CD4-positive, alpha-beta T cell (primary cell): ENCODE results near the gene KAT2A. TPM values are rescaled to one million over a fixed set of nuclear protein-coding genes. Genes with fewer than 3 reads are reported as not detected.

Experiments used
- ATAC-seq: fragments of 200-7000 bp; cut with Tn5 transposase; one replicate; pipeline ENCODE4 v1.10.0; 2022; ENCODE audit warnings: mild to moderate bottlenecking; ENCODE audit not compliant: poor library complexity
- CTCF ChIA-PET: fragments of 350-600 bp; sonication (Branson Sonifier 250); formaldehyde crosslinking; loops from one replicate; lab custom pipeline; 2021; ENCODE audit warnings: antibody characterized with exemption, inconsistent platforms; lab: Charles Lee
- POLR2A ChIA-PET: fragments of 350-600 bp; sonication (Branson Sonifier 250); formaldehyde crosslinking; loops from one replicate; lab custom pipeline; 2021; ENCODE audit warnings: antibody characterized with exemption, inconsistent platforms; lab: Charles Lee
- DNase-seq, 14 experiments: peaks; one replicate each; pipeline ENCODE4 v3.0.0-alpha.2; 2013 to 2020; ENCODE audit warnings: mixed read lengths in 2 of 14
- H3K27ac ChIP-seq, 2 donors: one replicate each; pipeline versions ENCODE4 v1.5.1 to v1.7.0; 2013; ENCODE audit warnings: low read length in 2 of 2, low read depth in 1 of 2, mild to moderate bottlenecking in 1 of 2
- H3K27me3 ChIP-seq, 2 experiments: 1 replicate in 1 of 2; 2 replicates in 1 of 2; pipeline versions ENCODE4 v1.6.1 to v1.7.0; 2013; ENCODE audit warnings: low read length in 2 of 2, control low read depth in 1 of 2, mild to moderate bottlenecking in 1 of 2, moderate library complexity in 1 of 2; ENCODE audit not compliant: insufficient read depth in 2 of 2, control insufficient read depth in 1 of 2
- H3K36me3 ChIP-seq: one replicate; pipeline ENCODE4 v1.6.1; 2013; ENCODE audit warnings: low read length, control low read depth; ENCODE audit not compliant: insufficient read depth
- H3K4me1 ChIP-seq: one replicate; pipeline ENCODE4 v1.6.1; 2013; ENCODE audit warnings: low read length, control low read depth; ENCODE audit not compliant: insufficient read depth
- H3K4me3 ChIP-seq: one replicate; pipeline ENCODE4 v1.5.1; 2013; ENCODE audit warnings: mild to moderate bottlenecking, low read length, moderate library complexity
- H3K9me3 ChIP-seq, 2 experiments: 1 replicate in 1 of 2; 2 replicates in 1 of 2; pipeline versions ENCODE4 v1.6.1 to v1.7.0; 2013; ENCODE audit warnings: low read length in 2 of 2, mild to moderate bottlenecking in 2 of 2, control low read depth in 1 of 2, moderate library complexity in 1 of 2; ENCODE audit not compliant: control insufficient read depth in 1 of 2, insufficient read depth in 1 of 2
- H3K27ac Mint-ChIP-seq: one replicate; pipeline ENCODE4 v1.8.0; 2020; ENCODE audit warnings: mixed read lengths
- H3K27me3 Mint-ChIP-seq: one replicate; pipeline ENCODE4 v1.8.0; 2021; ENCODE audit warnings: mixed read lengths
- H3K36me3 Mint-ChIP-seq: one replicate; pipeline ENCODE4 v1.8.0; 2021; ENCODE audit warnings: low read depth, mixed read lengths
- H3K4me1 Mint-ChIP-seq: one replicate; pipeline ENCODE4 v1.8.0; 2021; ENCODE audit warnings: low read depth, mixed read lengths
- H3K4me3 Mint-ChIP-seq: one replicate; pipeline ENCODE4 v1.8.0; 2020; ENCODE audit warnings: mild to moderate bottlenecking, mixed read lengths
- H3K9me3 Mint-ChIP-seq: one replicate; pipeline ENCODE4 v1.8.0; 2020; ENCODE audit warnings: mixed read lengths
- CTCF ChIP-seq: fragments of 200-600 bp; IDR thresholded peaks from one replicate; pipeline ENCODE4 v1.8.0; 2022; ENCODE audit warnings: antibody characterized with exemption, mild to moderate bottlenecking
- intact Hi-C, 2 experiments: fragments of 100-400 bp; cut with DNase I in 1 of 2; cut with micrococcal nuclease in 1 of 2; formaldehyde crosslinking; loops; one replicate each; pipeline versions ENCODE4 v1.15.1 to v1.9.0; 2023 to 2025; cut with DNase I, micrococcal nuclease
- total RNA-seq, 174 experiments: library from RNA in 2 of 174; stranded (reverse) in 2 of 174; gene quantifications; one replicate each; pipeline ENCODE4 v1.2.3 and lab custom pipeline; 2021 to 2026

Gene KAT2A
- total RNA-seq, 2 experiments from 2014 or later, result 38.5 to 42.4 TPM

- no peak for TF ChIP-seq CTCF
- intact Hi-C loops, result no loop called here
- H3K9me3 ChIP-seq, result no peaks in the 10 kb centered on the region
- no peak overlapping the region for H3K4me3 ChIP-seq
- H3K4me1 Mint-ChIP-seq, result peaks cover 23% of the 10 kb centered on the region
- no peak for DNase-seq
- H3K36me3 Mint-ChIP-seq, result no peaks in the 10 kb centered on the region
- ChIA-PET CTCF (no interaction called here), POLR2A (no interaction called here)
- peaks cover 31% of the 10 kb centered on the region for H3K27me3 Mint-ChIP-seq
- no peak for ATAC-seq
- peaks cover 17 to 24% of the 10 kb centered on the region in 2 experiments for H3K27me3 ChIP-seq
- H3K27ac ChIP-seq, result no peak overlapping the region
- H3K9me3 Mint-ChIP-seq, result no peaks in the 10 kb centered on the region
- no peak overlapping the region for H3K27ac Mint-ChIP-seq
- H3K4me1 ChIP-seq, result peaks cover 21% of the 10 kb centered on the region
- no peak overlapping the region for H3K4me3 Mint-ChIP-seq
- no peaks in the 10 kb centered on the region for H3K36me3 ChIP-seq
These were observed 52.2 kb downstream of the KAT2A start for GRCh38 chr17:42068979-42069378.

GRCh38 chr17:42067371-42068091, 53.6 kb downstream of the KAT2A start:
- Histone ChIP-seq H3K9me3 (no peaks in the 10 kb centered on the region), H3K27me3 (peaks cover 8 to 11% of the 10 kb centered on the region in 2 experiments), H3K4me1 (peaks cover 24% of the 10 kb centered on the region), H3K27ac (no peak overlapping the region), H3K36me3 (no peaks in the 10 kb centered on the region), H3K4me3 (no peak overlapping the region)
- DNase-seq (peak; percentile 56 to 83 (median 66)), ATAC-seq (peak; percentile 53)
- intact Hi-C loops, result loop anchor here (1.0 kb wide), 3 partner anchors 49 to 104 kb away; no protein-coding TSS in a partner anchor
- Mint-ChIP-seq H3K36me3 (no peaks in the 10 kb centered on the region), H3K4me3 (no peak overlapping the region), H3K27ac (no peak overlapping the region), H3K4me1 (peaks cover 31% of the 10 kb centered on the region), H3K27me3 (peaks cover 24% of the 10 kb centered on the region), H3K9me3 (no peaks in the 10 kb centered on the region)
- POLR2A ChIA-PET, result interaction anchor here (1.8 kb wide), 1 partner anchor 45 kb away, joined by 7 read pairs; the partner anchor contains the start of gene DHX58
- CTCF ChIA-PET, result interaction anchor here (0.6 to 2.4 kb wide), 2 partner anchors 12 to 34 kb away, joined by 3 to 11 read pairs; no protein-coding TSS in a partner anchor
- TF ChIP-seq CTCF, result peak; percentile 96

GRCh38 chr17:42065201-42065600, 56.0 kb downstream of the KAT2A start:
- ATAC-seq (peak; percentile 33), DNase-seq (peak in 1 of 14 experiments; percentile 43)
- ChIA-PET CTCF (interaction anchor here (1.3 kb wide), 1 partner anchor 36 kb away, joined by 4 read pairs; no protein-coding TSS in a partner anchor), POLR2A (interaction anchor here (0.8 to 1.1 kb wide), 3 partner anchors 45 to 429 kb away, joined by 3 read pairs; partner anchors contain the start of genes DNAJC7 and NKIRAS2)
- H3K9me3 Mint-ChIP-seq, result no peaks in the 10 kb centered on the region
- TF ChIP-seq CTCF, result no peak
- no peak overlapping the region for H3K4me3 ChIP-seq
- H3K9me3 ChIP-seq, result no peaks in the 10 kb centered on the region
- peaks cover 11% of the 10 kb centered on the region for H3K27me3 Mint-ChIP-seq
- peak overlapping the region; percentile 60 for H3K27ac Mint-ChIP-seq
- H3K36me3 Mint-ChIP-seq, result no peaks in the 10 kb centered on the region
- peaks cover 16% of the 10 kb centered on the region for H3K4me1 ChIP-seq
- peaks cover 26% of the 10 kb centered on the region for H3K4me1 Mint-ChIP-seq
- no peaks in the 10 kb centered on the region for H3K36me3 ChIP-seq
- no peak overlapping the region for H3K4me3 Mint-ChIP-seq
- H3K27me3 ChIP-seq, result no peaks in the 10 kb centered on the region
- intact Hi-C loops, result no loop called here
- no peak overlapping the region for H3K27ac ChIP-seq

Other genes with a start within 250 kb of the KAT2A start
- gene ACLY, start 202.4 kb downstream of the KAT2A start, total RNA-seq, result 10 to 100 TPM; 25.9 to 28.3 TPM
- gene ODAD4, start 190.8 kb downstream of the KAT2A start, total RNA-seq, result 1 to 10 TPM; 2.2 to 2.7 TPM
- 10 to 100 TPM; 19.2 to 23.4 TPM for gene CNP, start 154.6 kb downstream of the KAT2A start, total RNA-seq
- gene DNAJC7, start 103.9 kb downstream of the KAT2A start, total RNA-seq, result 100 to 1,000 TPM; 117 to 140 TPM
- gene NKIRAS2, start 101.3 kb downstream of the KAT2A start, total RNA-seq, result 10 to 100 TPM; 12.5 to 12.9 TPM
- gene C17orf113, start 70.8 kb downstream of the KAT2A start, total RNA-seq, result under 1 TPM; 0.42 to 0.55 TPM
- gene ZNF385C, start 22.9 kb downstream of the KAT2A start, total RNA-seq, result under 1 TPM in 1 of 2 experiments, not detected in 1; 0.20 TPM
- gene DHX58, start 8.7 kb downstream of the KAT2A start, total RNA-seq, result 10 to 100 TPM; 33.5 to 35.6 TPM
- gene HSPB9, start 1.4 kb upstream of the KAT2A start, total RNA-seq, result not detected
- 10 to 100 TPM; 66.4 to 71.2 TPM for gene RAB5C, start 33.6 kb upstream of the KAT2A start, total RNA-seq
- under 1 TPM; 0.17 to 0.25 TPM for gene KCNH4, start 59.8 kb upstream of the KAT2A start, total RNA-seq
- not detected for gene HCRT, start 64.1 kb upstream of the KAT2A start, total RNA-seq
- gene GHDC, start 73.1 kb upstream of the KAT2A start, total RNA-seq, result 1 to 10 TPM; 6.8 to 8.3 TPM
- 100 to 1,000 TPM in 1 of 2 experiments, 10 to 100 TPM in 1; 99.4 to 104 TPM for gene STAT5B, start 155.0 kb upstream of the KAT2A start, total RNA-seq
- 100 to 1,000 TPM; 141 to 150 TPM for gene STAT5A, start 167.1 kb upstream of the KAT2A start, total RNA-seq